ENCODE measurements around the gene LRRC10. TPM values are rescaled to one million over a fixed set of nuclear protein-coding genes. Genes with fewer than 3 reads are reported as not detected.

LRRC10 gene
- total RNA-seq, 2 donors from 2014 or later, result not detected

DNA sequence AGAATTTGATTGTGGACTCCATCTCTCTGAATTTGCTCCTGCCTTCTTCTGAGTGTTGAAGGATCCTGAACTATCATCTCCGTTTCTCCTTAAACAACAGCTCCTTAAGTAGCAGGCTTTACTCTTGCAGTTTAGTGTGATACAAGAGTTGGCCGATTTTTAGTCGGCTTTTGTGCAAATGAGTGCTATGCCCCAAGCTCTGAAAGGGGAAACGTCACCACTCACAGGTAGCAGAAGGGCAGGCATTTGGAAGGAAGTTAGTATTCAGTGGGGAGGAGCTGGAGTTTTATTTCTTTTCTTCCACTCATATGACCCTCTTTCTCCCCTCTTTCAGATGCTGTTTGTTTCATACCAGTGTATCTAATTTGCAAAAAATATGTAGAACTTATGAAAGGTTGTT lies 36.5 kb upstream of the LRRC10 start:
- Histone ChIP-seq H3K27ac (ENCODE audit: low read depth, low read length) (no peak overlapping the region), H3K27me3 (ENCODE audit: control insufficient read depth, insufficient read depth, low read length, poor library complexity, severe bottlenecking) (no peaks in the 10 kb centered on the region), H3K9ac (ENCODE audit: extremely low read depth, low read length, poor library complexity, severe bottlenecking) (no peak overlapping the region), H3K4me3 (ENCODE audit: low read length) (no peak overlapping the region), H3K9me3 (ENCODE audit: control insufficient read depth, low read length) (no peaks in the 10 kb centered on the region), H3K36me3 (ENCODE audit: control insufficient read depth, insufficient read depth, low read length) (no peaks in the 10 kb centered on the region), H3K4me1 (ENCODE audit: control insufficient read depth, insufficient read depth, low read length) (no peaks in the 10 kb centered on the region)
- no peak for TF ChIP-seq CTCF (conservative IDR thresholded peaks at IDR 0.05)
- no peak for DNase-seq
- H3K4me1 Mint-ChIP-seq, result no peaks in the 10 kb centered on the region
- no peaks in the 10 kb centered on the region for H3K36me3 Mint-ChIP-seq (ENCODE audit: low read depth)
- no peak overlapping the region for H3K27ac Mint-ChIP-seq
- H3K4me3 Mint-ChIP-seq, result no peak overlapping the region
- no peaks in the 10 kb centered on the region for H3K27me3 Mint-ChIP-seq (ENCODE audit: insufficient read depth)
- H3K9me3 Mint-ChIP-seq, result no peaks in the 10 kb centered on the region
- WGBS, 2 experiments (ENCODE audit: insufficient coverage in 1 of 2, insufficient read length in 1 of 2), result 30 to 63% methylated on average over 2 to 4 of the region's 4 CpGs

- H3K9ac ChIP-seq (ENCODE audit: extremely low read depth, low read length, poor library complexity, severe bottlenecking), result no peak overlapping the region
- Mint-ChIP-seq H3K9me3 (no peaks in the 10 kb centered on the region), H3K27me3 (ENCODE audit: insufficient read depth) (no peaks in the 10 kb centered on the region), H3K4me3 (no peak overlapping the region), H3K4me1 (no peaks in the 10 kb centered on the region), H3K36me3 (ENCODE audit: low read depth) (no peaks in the 10 kb centered on the region), H3K27ac (no peak overlapping the region)
- TF ChIP-seq CTCF (conservative IDR thresholded peaks at IDR 0.05), result no peak
- no peaks in the 10 kb centered on the region for H3K4me1 ChIP-seq (ENCODE audit: control insufficient read depth, insufficient read depth, low read length)
- no peak for DNase-seq
- H3K36me3 ChIP-seq (ENCODE audit: control insufficient read depth, insufficient read depth, low read length), result no peaks in the 10 kb centered on the region
- no peak overlapping the region for H3K4me3 ChIP-seq (ENCODE audit: low read length)
- H3K9me3 ChIP-seq (ENCODE audit: control insufficient read depth, low read length), result no peaks in the 10 kb centered on the region
- WGBS, 2 experiments (ENCODE audit: insufficient coverage in 1 of 2, insufficient read length in 1 of 2), result 75 to 100% methylated on average over 1 of the region's 2 CpGs
- no peaks in the 10 kb centered on the region for H3K27me3 ChIP-seq (ENCODE audit: control insufficient read depth, insufficient read depth, low read length, poor library complexity, severe bottlenecking)
- no peak overlapping the region for H3K27ac ChIP-seq (ENCODE audit: low read depth, low read length)
These were observed 34.3 kb upstream of the LRRC10 start for GRCh38 chr12:69645031-69645430.

DNA sequence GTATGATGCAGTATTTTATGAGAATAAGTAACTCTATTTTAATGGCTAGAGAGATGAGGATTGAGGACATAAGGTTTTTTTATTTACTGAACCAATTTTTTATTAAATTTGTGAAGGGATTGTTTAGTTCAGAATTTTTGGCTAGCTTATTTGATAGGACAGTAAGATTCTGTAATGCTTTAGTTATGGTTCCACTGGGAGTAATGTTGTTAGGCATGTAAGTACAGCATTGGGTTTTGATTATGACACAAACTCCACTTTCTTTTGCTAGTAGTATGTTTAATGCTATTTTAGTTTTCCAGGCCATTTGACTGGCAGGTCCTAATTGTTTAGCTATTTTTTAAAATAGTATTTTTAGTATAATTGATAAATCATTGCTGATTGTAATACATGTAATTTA lies 33.8 kb upstream of the LRRC10 start:
- no peak overlapping the region for H3K27ac ChIP-seq (ENCODE audit: low read depth, low read length)
- no peaks in the 10 kb centered on the region for H3K4me1 Mint-ChIP-seq
- TF ChIP-seq CTCF (conservative IDR thresholded peaks at IDR 0.05), result no peak

More for the DNA sequence above, 33.8 kb upstream of the LRRC10 start:
- Histone ChIP-seq H3K9me3 (ENCODE audit: control insufficient read depth, low read length) (no peaks in the 10 kb centered on the region), H3K9ac (ENCODE audit: extremely low read depth, low read length, poor library complexity, severe bottlenecking) (no peak overlapping the region), H3K4me1 (ENCODE audit: control insufficient read depth, insufficient read depth, low read length) (no peaks in the 10 kb centered on the region), H3K27me3 (ENCODE audit: control insufficient read depth, insufficient read depth, low read length, poor library complexity, severe bottlenecking) (no peaks in the 10 kb centered on the region), H3K36me3 (ENCODE audit: control insufficient read depth, insufficient read depth, low read length) (no peaks in the 10 kb centered on the region), H3K4me3 (ENCODE audit: low read length) (no peak overlapping the region)
- Mint-ChIP-seq H3K9me3 (no peaks in the 10 kb centered on the region), H3K36me3 (ENCODE audit: low read depth) (no peaks in the 10 kb centered on the region), H3K27ac (no peak overlapping the region), H3K27me3 (ENCODE audit: insufficient read depth) (no peaks in the 10 kb centered on the region), H3K4me3 (no peak overlapping the region)
- no peak for DNase-seq

Measured in endodermal cell (in vitro differentiated cells).